KMS-11 (cell line): ENCODE results near the gene NUDT7.

ENCODE experiments used
- H2AFZ ChIP-seq: fragments of 200-600 bp; sonication (generic); 2 replicates; pipeline ENCODE4 v1.6.1; 2016; ENCODE audit warnings: antibody characterized with exemption, mixed run types, low read depth
- H3K27ac ChIP-seq: fragments of 200-600 bp; sonication (generic); 2 replicates; pipeline ENCODE4 v1.6.1; 2016; ENCODE audit warnings: mild to moderate bottlenecking, mixed run types
- H3K27me3 ChIP-seq: fragments of 200-600 bp; sonication (generic); 2 replicates; pipeline ENCODE4 v1.6.1; 2017; ENCODE audit warnings: mild to moderate bottlenecking, low read depth, mixed run types, moderate library complexity; ENCODE audit not compliant: insufficient read depth
- H3K36me3 ChIP-seq: fragments of 200-600 bp; sonication (generic); 2 replicates; pipeline ENCODE4 v1.6.1; 2017; ENCODE audit warnings: mild to moderate bottlenecking, mixed run types; ENCODE audit not compliant: insufficient read depth
- H3K4me1 ChIP-seq: fragments of 200-600 bp; sonication (generic); 2 replicates; pipeline ENCODE4 v1.6.1; 2016; ENCODE audit warnings: mild to moderate bottlenecking, low read depth, mixed run types; ENCODE audit not compliant: poor library complexity, severe bottlenecking
- H3K4me2 ChIP-seq: fragments of 200-600 bp; sonication (generic); 2 replicates; pipeline ENCODE4 v1.7.0; 2016; ENCODE audit warnings: mild to moderate bottlenecking, mixed run types
- H3K4me3 ChIP-seq: fragments of 200-600 bp; sonication (generic); IDR thresholded peaks from 2 replicates; pipeline ENCODE4 v1.6.1; 2017; ENCODE audit warnings: low read depth, low read length, mixed read lengths; ENCODE audit not compliant: insufficient read depth
- H3K79me2 ChIP-seq: fragments of 200-600 bp; sonication (generic); 2 replicates; pipeline ENCODE4 v1.6.1; 2016; ENCODE audit warnings: low read depth, mixed run types; ENCODE audit not compliant: insufficient read depth
- H3K9ac ChIP-seq: fragments of 200-600 bp; sonication (generic); 2 replicates; pipeline ENCODE4 v1.6.1; 2016; ENCODE audit warnings: mild to moderate bottlenecking, mixed run types
- H4K20me1 ChIP-seq: fragments of 200-600 bp; sonication (generic); 2 replicates; pipeline ENCODE4 v1.6.1; 2016; ENCODE audit warnings: mild to moderate bottlenecking, mixed run types; ENCODE audit not compliant: insufficient read depth
- TF ChIP-seq, protein P1 (sequence below): fragments of 200-600 bp; sonication (generic); conservative IDR thresholded peaks from 2 replicates; pipeline ENCODE4 v1.6.1; 2017; ENCODE audit warnings: low read depth, mild to moderate bottlenecking, antibody characterized with exemption, low read length, moderate library complexity, mixed read lengths

The NUDT7 gene

DNA sequence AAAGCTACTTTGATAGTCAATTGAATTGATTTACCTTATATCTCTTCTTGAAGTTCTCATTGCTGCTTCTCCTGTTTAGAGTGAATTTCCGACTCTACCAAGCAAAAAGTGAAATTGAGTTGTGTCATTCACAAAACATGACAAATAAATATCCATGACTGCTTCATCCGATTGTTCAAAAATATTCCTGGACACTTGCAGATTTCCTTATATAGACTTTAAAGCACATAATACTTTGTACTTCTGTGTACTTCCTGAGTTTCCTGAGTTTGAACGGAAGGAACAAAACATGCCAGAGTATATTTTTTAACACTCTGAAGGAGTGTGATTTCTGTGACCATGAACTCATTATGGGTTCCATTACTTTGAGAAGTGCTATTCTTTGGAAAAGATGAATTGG lies 45.5 kb downstream of the NUDT7 start:
- TF ChIP-seq, protein P1, sequence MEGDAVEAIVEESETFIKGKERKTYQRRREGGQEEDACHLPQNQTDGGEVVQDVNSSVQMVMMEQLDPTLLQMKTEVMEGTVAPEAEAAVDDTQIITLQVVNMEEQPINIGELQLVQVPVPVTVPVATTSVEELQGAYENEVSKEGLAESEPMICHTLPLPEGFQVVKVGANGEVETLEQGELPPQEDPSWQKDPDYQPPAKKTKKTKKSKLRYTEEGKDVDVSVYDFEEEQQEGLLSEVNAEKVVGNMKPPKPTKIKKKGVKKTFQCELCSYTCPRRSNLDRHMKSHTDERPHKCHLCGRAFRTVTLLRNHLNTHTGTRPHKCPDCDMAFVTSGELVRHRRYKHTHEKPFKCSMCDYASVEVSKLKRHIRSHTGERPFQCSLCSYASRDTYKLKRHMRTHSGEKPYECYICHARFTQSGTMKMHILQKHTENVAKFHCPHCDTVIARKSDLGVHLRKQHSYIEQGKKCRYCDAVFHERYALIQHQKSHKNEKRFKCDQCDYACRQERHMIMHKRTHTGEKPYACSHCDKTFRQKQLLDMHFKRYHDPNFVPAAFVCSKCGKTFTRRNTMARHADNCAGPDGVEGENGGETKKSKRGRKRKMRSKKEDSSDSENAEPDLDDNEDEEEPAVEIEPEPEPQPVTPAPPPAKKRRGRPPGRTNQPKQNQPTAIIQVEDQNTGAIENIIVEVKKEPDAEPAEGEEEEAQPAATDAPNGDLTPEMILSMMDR, result no peak
- no peak overlapping the region for H3K27ac ChIP-seq
- H3K9ac ChIP-seq, result no peak overlapping the region
- H3K79me2 ChIP-seq, result no peaks in the 10 kb centered on the region
- H2AFZ ChIP-seq, result no peak overlapping the region
- H3K36me3 ChIP-seq, result no peaks in the 10 kb centered on the region
- no peaks in the 10 kb centered on the region for H3K27me3 ChIP-seq
- no peaks in the 10 kb centered on the region for H4K20me1 ChIP-seq
- no peak overlapping the region for H3K4me3 ChIP-seq
- H3K4me1 ChIP-seq, result no peaks in the 10 kb centered on the region
- H3K4me2 ChIP-seq, result no peak overlapping the region

DNA sequence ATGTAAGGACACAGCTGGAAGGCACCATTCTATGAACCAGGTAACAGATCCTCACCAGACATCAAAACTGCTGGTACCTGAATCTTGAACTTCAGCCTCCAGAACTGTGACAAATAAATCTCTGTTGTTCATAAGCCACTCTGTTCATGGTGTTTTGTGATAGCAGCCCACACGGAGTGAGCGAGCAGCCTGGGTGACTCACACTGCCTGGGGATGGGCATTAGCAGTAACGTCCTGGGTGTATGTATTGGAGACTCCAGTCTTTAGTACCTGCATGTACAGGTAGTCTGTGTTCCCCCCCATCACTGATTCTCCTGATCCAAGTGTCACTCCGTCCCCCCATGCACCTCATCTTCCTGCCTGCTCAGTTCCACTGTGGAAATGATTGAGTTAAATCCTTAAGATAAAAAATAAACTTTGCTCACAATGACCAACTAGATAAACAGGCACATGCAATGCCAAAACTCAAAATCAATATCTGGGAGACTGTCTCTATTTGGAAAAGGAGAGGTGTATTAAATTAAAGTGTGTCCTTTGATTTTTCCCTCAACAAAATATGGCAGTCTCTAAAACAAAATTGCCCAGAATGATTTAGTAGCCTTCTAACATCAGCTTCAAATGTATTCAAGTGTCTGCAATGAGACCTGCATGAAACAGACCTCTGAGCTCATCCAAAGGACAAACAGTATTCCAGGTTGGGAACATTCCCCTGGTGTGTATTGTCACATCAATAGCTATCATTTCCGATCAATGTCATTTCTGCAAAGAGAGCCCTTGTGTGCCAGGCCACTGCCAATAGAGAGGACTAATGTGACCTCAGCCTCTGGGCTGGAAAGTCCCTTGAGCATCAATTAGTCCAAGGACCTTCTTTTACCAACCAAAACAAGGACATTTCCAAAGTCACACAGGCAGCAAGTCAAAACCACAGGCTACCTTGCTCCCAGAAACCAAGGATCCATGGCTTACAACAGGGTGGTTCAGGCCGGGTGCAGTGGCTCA lies 53.9 kb downstream of the NUDT7 start:
- Histone ChIP-seq H3K9ac (no peak overlapping the region), H3K36me3 (no peaks in the 10 kb centered on the region), H4K20me1 (no peaks in the 10 kb centered on the region), H3K4me1 (no peaks in the 10 kb centered on the region), H2AFZ (no peak overlapping the region), H3K79me2 (no peaks in the 10 kb centered on the region), H3K4me3 (no peak overlapping the region), H3K27ac (no peak overlapping the region), H3K27me3 (no peaks in the 10 kb centered on the region), H3K4me2 (no peak overlapping the region)
- TF ChIP-seq, protein P1, result no peak

DNA sequence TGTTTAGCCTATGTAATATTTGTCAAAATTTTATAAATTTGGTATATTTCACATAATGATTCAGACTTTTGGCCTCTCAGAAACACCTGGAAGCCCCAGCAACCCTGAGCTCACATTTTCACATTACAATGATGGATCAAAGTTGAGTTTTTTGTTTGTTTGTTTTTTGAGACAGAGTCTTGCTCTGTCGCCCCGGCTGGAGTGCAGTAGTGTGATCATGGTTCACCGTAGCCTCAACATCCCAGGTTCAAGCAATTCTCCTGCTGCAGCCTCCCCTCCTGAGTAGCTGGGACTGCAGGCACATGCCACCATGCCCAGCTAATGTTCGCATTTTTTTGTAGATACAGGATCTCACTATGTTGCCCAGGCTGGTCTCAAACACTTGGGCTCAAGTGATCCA lies 55.4 kb downstream of the NUDT7 start:
- Histone ChIP-seq H3K4me3 (no peak overlapping the region), H4K20me1 (no peaks in the 10 kb centered on the region), H3K36me3 (no peaks in the 10 kb centered on the region), H2AFZ (no peak overlapping the region), H3K79me2 (no peaks in the 10 kb centered on the region), H3K4me2 (no peak overlapping the region), H3K27ac (no peak overlapping the region), H3K9ac (no peak overlapping the region), H3K27me3 (no peaks in the 10 kb centered on the region), H3K4me1 (no peaks in the 10 kb centered on the region)
- TF ChIP-seq, protein P1, result no peak

DNA sequence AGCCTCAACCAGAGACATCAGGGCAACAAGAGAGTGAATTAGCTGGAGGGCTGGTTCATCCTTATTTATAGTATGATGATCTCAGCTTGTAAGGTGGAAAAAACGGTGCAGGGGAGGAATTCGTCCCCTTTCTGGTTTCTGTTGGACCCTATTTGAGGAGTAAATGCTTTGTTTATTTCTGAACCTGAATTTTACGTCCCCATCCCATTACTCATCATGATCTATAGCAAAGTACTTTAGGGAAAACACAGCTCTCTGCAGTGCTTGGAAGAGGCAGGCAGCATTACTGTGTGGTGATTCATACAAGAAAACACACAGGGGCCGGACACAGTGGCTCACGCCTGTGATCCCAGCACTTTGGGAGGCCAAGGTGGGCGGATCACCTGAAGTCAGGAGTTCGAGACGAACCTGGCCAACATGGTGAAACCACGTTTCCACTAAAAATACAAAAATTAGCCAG lies 58.1 kb downstream of the NUDT7 start:
- H3K27ac ChIP-seq, result no peak overlapping the region
- TF ChIP-seq, protein P1, result no peak
- no peaks in the 10 kb centered on the region for H4K20me1 ChIP-seq
- no peaks in the 10 kb centered on the region for H3K4me1 ChIP-seq
- no peaks in the 10 kb centered on the region for H3K36me3 ChIP-seq
- H3K27me3 ChIP-seq, result no peaks in the 10 kb centered on the region
- no peak overlapping the region for H3K4me3 ChIP-seq
- H3K4me2 ChIP-seq, result no peak overlapping the region
- H3K79me2 ChIP-seq, result no peaks in the 10 kb centered on the region
- H2AFZ ChIP-seq, result no peak overlapping the region
- H3K9ac ChIP-seq, result no peak overlapping the region
